ENCODE measurements around the gene CABP5. TPM values are rescaled to one million over a fixed set of nuclear protein-coding genes. Genes with fewer than 3 reads are reported as not detected.
"Not testable (repeated sequence)": the region's sequence is repeated elsewhere in the genome, so short reads cannot be mapped to it uniquely, and the experiment has no call there.

The CABP5 gene
- not detected for total RNA-seq
- not detected for polyA plus RNA-seq
- 0 reads per million in 6 experiments for total RNA-seq

- peaks cover 0 to 16% (median 0%) of the 10 kb centered on the region in 9 donors for H3K9me3 Mint-ChIP-seq
- H3K36me3 Mint-ChIP-seq = peaks cover 0 to 15% (median 3%) of the 10 kb centered on the region in 3 donors
- POLR2A ChIA-PET = no interaction called here
- no peak within 1 kb of the TSS for H3K4me3 Mint-ChIP-seq
- H3K27me3 Mint-ChIP-seq = peaks cover 27 to 64% (median 53%) of the 10 kb centered on the region in 5 donors
- DNase-seq (no peak), ATAC-seq (no peak)
- peaks cover 0 to 3% (median 0%) of the 10 kb centered on the region in 4 donors for H3K4me1 Mint-ChIP-seq
- H3K27ac Mint-ChIP-seq = no peak within 1 kb of the TSS
Measured at GRCh38 chr19:48043675-48044258, at the start of gene CABP5. Gene CABP5 (minus strand): TSS chr19:48044079. CDS start chr19:48043922, 157 bp downstream.

- ATAC-seq, H3K4me3 Mint-ChIP-seq, DNase-seq, POLR2A ChIA-PET, H3K4me1 Mint-ChIP-seq, H3K27ac Mint-ChIP-seq: not testable (repeated sequence)
- Mint-ChIP-seq H3K9me3 (peaks cover 4 to 34% (median 16%) of the 10 kb centered on the region in 9 donors), H3K36me3 (peaks cover 2 to 28% (median 7%) of the 10 kb centered on the region in 3 donors), H3K27me3 (peaks cover 0 to 52% (median 15%) of the 10 kb centered on the region in 5 donors)
Measured at GRCh38 chr19:48091111-48091718, 47.3 kb upstream of the CABP5 start.

GRCh38 chr19:48090281-48090802 is 46.5 kb upstream of the CABP5 start:
- peaks cover under 1 to 24% (median 5%) of the 10 kb centered on the region in 3 donors for H3K36me3 Mint-ChIP-seq
- POLR2A ChIA-PET = no interaction called here
- H3K4me1 Mint-ChIP-seq = no peaks in the 10 kb centered on the region
- no peak overlapping the region for H3K27ac Mint-ChIP-seq
- H3K9me3 Mint-ChIP-seq = peaks cover 4 to 28% (median 16%) of the 10 kb centered on the region in 9 donors
- DNase-seq (no peak), ATAC-seq (no peak)
- no peak overlapping the region for H3K4me3 Mint-ChIP-seq
- H3K27me3 Mint-ChIP-seq = peaks cover 0 to 45% (median 15%) of the 10 kb centered on the region in 5 donors

- peaks cover 0 to 41% (median 15%) of the 10 kb centered on the region in 5 donors for H3K27me3 Mint-ChIP-seq
- H3K4me3 Mint-ChIP-seq, DNase-seq, POLR2A ChIA-PET, ATAC-seq, H3K27ac Mint-ChIP-seq, H3K4me1 Mint-ChIP-seq: not testable (repeated sequence)
- H3K36me3 Mint-ChIP-seq = peaks cover 0 to 13% (median 2%) of the 10 kb centered on the region in 3 donors
- H3K9me3 Mint-ChIP-seq = peaks cover 3 to 15% (median 8%) of the 10 kb centered on the region in 9 donors
Measured at GRCh38 chr19:48088991-48089390, 45.1 kb upstream of the CABP5 start.

GRCh38 chr19:48085904-48086864 is 42.3 kb upstream of the CABP5 start:
- Mint-ChIP-seq H3K27ac (peak overlapping the region in 1 of 10 donors; percentile 41), H3K36me3 (no peaks in the 10 kb centered on the region), H3K4me3 (no peak overlapping the region), H3K27me3 (peaks cover 0 to 35% (median 15%) of the 10 kb centered on the region in 5 donors), H3K4me1 (no peaks in the 10 kb centered on the region), H3K9me3 (no peaks in the 10 kb centered on the region)
- POLR2A ChIA-PET = interaction anchor here (0.6 kb wide), 1 partner anchor 27 kb away, joined by 4 read pairs; no protein-coding TSS in a partner anchor
- DNase-seq (no peak), ATAC-seq (no peak)

GRCh38 chr19:48085076-48085475 is 41.2 kb upstream of the CABP5 start:
- POLR2A ChIA-PET = no interaction called here
- Mint-ChIP-seq H3K27ac (no peak overlapping the region), H3K27me3 (peaks cover 0 to 31% (median 13%) of the 10 kb centered on the region in 5 donors), H3K4me1 (no peaks in the 10 kb centered on the region), H3K4me3 (no peak overlapping the region), H3K36me3 (no peaks in the 10 kb centered on the region), H3K9me3 (no peaks in the 10 kb centered on the region)
- no peak for DNase-seq
- ATAC-seq = no peak

- H3K9me3 Mint-ChIP-seq = no peaks in the 10 kb centered on the region
- ATAC-seq = no peak
- no peak overlapping the region for H3K27ac Mint-ChIP-seq
- POLR2A ChIA-PET = interaction anchor here (0.6 kb wide), 1 partner anchor 29 kb away, joined by 3 read pairs; the partner anchor contains the start of gene PLA2G4C
- peaks cover 0 to 16% (median 5%) of the 10 kb centered on the region in 5 donors for H3K27me3 Mint-ChIP-seq
- no peaks in the 10 kb centered on the region for H3K4me1 Mint-ChIP-seq
- peaks cover 0 to 4% (median 0%) of the 10 kb centered on the region in 3 donors for H3K36me3 Mint-ChIP-seq
- no peak for DNase-seq
- no peak overlapping the region for H3K4me3 Mint-ChIP-seq
Measured at GRCh38 chr19:48081106-48081505, 37.2 kb upstream of the CABP5 start.

GRCh38 chr19:48070177-48070769 is 26.4 kb upstream of the CABP5 start:
- DNase-seq, H3K36me3 Mint-ChIP-seq, H3K9me3 Mint-ChIP-seq, POLR2A ChIA-PET, ATAC-seq, H3K4me3 Mint-ChIP-seq, H3K4me1 Mint-ChIP-seq, H3K27ac Mint-ChIP-seq: not testable (repeated sequence)
- H3K27me3 Mint-ChIP-seq = peaks cover 0 to 23% (median 0%) of the 10 kb centered on the region in 5 donors

- Mint-ChIP-seq H3K27me3 (peaks cover 0 to 21% (median 2%) of the 10 kb centered on the region in 5 donors), H3K27ac (no peak overlapping the region), H3K4me1 (no peaks in the 10 kb centered on the region), H3K36me3 (no peaks in the 10 kb centered on the region), H3K4me3 (no peak overlapping the region), H3K9me3 (peaks cover 0 to 4% (median 0%) of the 10 kb centered on the region in 9 donors)
- ATAC-seq (no peak), DNase-seq (no peak)
- POLR2A ChIA-PET = no interaction called here
Measured at GRCh38 chr19:48069435-48069834, 25.6 kb upstream of the CABP5 start.

- ATAC-seq (no peak), DNase-seq (no peak)
- Mint-ChIP-seq H3K4me1 (peaks cover 0 to 3% (median under 1%) of the 10 kb centered on the region in 4 donors), H3K9me3 (peaks cover 0 to 2% (median 0%) of the 10 kb centered on the region in 9 donors), H3K27me3 (peaks cover 0 to 36% (median 12%) of the 10 kb centered on the region in 5 donors), H3K36me3 (no peaks in the 10 kb centered on the region), H3K4me3 (no peak overlapping the region), H3K27ac (no peak overlapping the region)
- POLR2A ChIA-PET = no interaction called here
Measured at GRCh38 chr19:48064509-48064908, 20.6 kb upstream of the CABP5 start.

GRCh38 chr19:48061401-48062344 is 17.8 kb upstream of the CABP5 start:
- DNase-seq = no peak
- Mint-ChIP-seq H3K36me3 (no peaks in the 10 kb centered on the region), H3K27ac (no peak overlapping the region), H3K4me1 (peaks cover 0 to 3% (median under 1%) of the 10 kb centered on the region in 4 donors), H3K9me3 (peaks cover 0 to 1% (median 0%) of the 10 kb centered on the region in 9 donors), H3K4me3 (no peak overlapping the region), H3K27me3 (peaks cover 0 to 39% (median 17%) of the 10 kb centered on the region in 5 donors)
- ATAC-seq = no peak
- POLR2A ChIA-PET = no interaction called here

Measured in naive thymus-derived CD8-positive, alpha-beta T cell (primary cell).